Esophagus muscularis mucosa (tissue), 4 donors: ENCODE data around the gene DHX32.
"Not testable (repeated sequence)": the region's sequence is repeated elsewhere in the genome, so short reads cannot be mapped to it uniquely, and the experiment has no call there.

Experiments used
- CTCF ChIP-seq, 3 experiments: fragments of 200-600 bp in 2 of 3; fragments of 450-650 bp in 1 of 3; sonication (generic) in 2 of 3; IDR thresholded peaks; one replicate each; pipeline ENCODE4 v1.5.1; 2017 to 2019; ENCODE audit warnings: antibody characterized with exemption in 3 of 3, mild to moderate bottlenecking in 2 of 3, moderate library complexity in 1 of 3
- EP300 ChIP-seq: sonication (generic); formaldehyde crosslinking; IDR thresholded peaks from one replicate; pipeline ENCODE4 v1.6.1; 2017; ENCODE audit warnings: antibody characterized with exemption
- POLR2A ChIP-seq: fragments of 450-650 bp; IDR thresholded peaks from one replicate; pipeline ENCODE4 v1.6.1; 2017; ENCODE audit warnings: antibody characterized with exemption, moderate library complexity, mild to moderate bottlenecking, low read depth
- POLR2AphosphoS5 ChIP-seq, 2 donors: sonication (generic); formaldehyde crosslinking; IDR thresholded peaks; one replicate each; pipeline ENCODE4 v1.6.1; 2017; ENCODE audit warnings: antibody characterized with exemption in 2 of 2

DNA sequence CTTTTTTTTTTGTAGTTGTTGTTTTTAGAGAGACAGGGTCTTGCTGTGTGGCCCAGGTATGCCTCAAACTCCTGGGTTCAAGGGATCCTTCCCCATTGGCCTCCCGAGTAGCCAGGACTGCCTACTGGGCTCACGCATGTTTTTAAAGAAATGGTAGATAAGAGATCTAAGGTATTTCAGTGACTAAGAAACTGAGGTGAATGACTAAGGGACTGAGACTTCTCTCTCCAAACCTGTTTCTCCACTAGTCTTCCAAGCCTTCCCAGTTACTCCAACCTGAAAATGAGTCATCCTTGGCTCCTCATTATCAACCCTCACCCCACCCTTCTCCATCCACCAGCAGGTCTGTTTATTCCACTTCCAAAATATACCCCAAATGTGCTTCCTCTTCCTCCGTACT is 19.9 kb upstream of the DHX32 start:
- not testable (repeated sequence) for TF ChIP-seq CTCF (IDR thresholded peaks at IDR 0.05); POLR2A; POLR2AphosphoS5 (IDR thresholded peaks at IDR 0.05); EP300
